NCI-H1105 (cell line): Measurements from ENCODE around the gene CACNA2D3.
"Not testable (repeated sequence)": the region's sequence is repeated elsewhere in the genome, so short reads cannot be mapped to it uniquely, and the experiment has no call there.

Experiments used
- DNase-seq: peaks from one replicate; lab custom pipeline; 2025; lab: John Stamatoyannopoulos, UW

The CACNA2D3 gene

GRCh38 chr3:54464554-54464953 is 342.2 kb downstream of the CACNA2D3 start:
- DNase-seq, result not testable (repeated sequence)

DNA sequence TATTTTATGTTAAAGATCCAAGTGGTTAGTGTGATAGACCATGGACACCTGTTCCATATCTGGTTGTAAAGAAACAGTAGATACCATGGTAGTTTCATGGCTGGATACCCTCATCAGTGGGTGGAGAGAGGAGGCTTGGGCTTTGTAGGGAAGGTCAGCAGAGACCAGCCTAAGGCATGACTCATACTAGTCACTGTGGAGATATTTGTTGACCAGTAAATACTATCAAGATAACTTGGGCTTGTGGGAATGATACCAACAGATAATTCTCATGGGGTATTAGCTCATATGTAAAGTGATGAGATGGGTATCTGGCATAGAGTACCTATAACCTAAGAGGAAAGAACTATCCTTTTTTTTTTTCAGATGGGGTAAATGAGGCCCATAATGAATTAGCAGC is 354.5 kb downstream of the CACNA2D3 start:
- DNase-seq, result no peak

- no peak for DNase-seq
Observed at GRCh38 chr3:54481606-54482365, 359.4 kb downstream of the CACNA2D3 start.

GRCh38 chr3:54484334-54484733 is 362.0 kb downstream of the CACNA2D3 start:
- DNase-seq, result no peak

DNA sequence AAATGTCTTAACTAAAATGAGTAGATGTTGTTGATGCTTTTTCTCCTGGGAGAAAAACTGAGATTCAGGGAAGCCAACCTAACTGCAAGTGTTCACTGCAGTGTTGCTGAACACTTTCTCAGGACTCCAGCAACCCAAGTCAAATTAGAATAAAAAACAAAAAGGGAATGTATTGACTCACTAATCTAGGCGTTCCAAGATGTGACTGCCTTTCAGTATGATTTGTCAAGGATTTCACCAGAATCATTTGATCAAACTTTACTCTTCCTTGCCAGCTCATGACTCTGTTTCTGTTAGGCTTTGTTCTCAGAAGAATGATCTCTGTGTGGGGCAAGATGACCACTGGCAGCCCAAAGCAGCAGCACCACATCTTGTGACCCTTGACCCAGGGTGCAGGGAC is 364.0 kb downstream of the CACNA2D3 start:
- DNase-seq, result no peak

GRCh38 chr3:54488297-54488696 is 365.9 kb downstream of the CACNA2D3 start:
- DNase-seq, result no peak

DNA sequence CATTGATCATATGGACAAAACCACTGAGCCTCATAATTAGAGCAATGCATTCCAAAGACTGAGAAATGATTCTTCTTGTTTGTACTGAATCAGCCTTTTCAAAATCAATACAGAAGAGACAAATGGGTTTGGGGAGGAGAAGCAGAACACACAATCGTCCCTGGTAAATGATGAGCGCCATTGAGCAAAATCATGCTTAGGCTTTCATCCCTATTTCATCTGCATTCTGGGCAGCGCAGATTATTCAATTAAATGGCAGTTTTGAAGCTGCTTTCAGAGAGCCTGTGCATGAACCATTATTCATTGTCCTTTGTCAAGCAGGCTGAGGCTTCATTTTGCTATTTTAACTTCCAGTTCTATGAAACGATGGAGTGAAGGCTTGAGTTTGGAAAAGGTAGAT is 371.9 kb downstream of the CACNA2D3 start:
- DNase-seq, result no peak

- DNase-seq, result no peak
Observed at GRCh38 chr3:54506603-54507002, 384.3 kb downstream of the CACNA2D3 start.

- no peak for DNase-seq
Observed at GRCh38 chr3:54507876-54508460, 385.6 kb downstream of the CACNA2D3 start.

DNA sequence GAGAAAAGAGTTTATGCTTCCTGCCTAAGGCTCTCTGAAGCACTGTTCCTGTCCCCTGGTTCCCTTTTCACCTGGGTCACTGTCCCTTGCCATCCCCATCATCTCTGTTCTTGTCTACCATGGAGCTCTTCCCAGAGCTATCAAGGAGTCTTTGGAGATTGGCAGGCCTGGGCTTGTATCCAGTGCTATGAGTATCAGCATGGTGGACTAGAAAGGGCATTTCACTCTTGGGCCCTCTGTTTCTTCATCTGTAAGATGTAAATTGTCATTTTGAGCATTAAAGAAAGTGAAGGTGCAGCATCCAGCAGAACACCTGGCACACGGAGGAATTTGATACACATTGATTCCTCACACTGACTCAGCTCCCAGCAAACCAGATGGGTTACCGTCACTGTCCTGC is 388.2 kb downstream of the CACNA2D3 start:
- DNase-seq, result no peak

DNA sequence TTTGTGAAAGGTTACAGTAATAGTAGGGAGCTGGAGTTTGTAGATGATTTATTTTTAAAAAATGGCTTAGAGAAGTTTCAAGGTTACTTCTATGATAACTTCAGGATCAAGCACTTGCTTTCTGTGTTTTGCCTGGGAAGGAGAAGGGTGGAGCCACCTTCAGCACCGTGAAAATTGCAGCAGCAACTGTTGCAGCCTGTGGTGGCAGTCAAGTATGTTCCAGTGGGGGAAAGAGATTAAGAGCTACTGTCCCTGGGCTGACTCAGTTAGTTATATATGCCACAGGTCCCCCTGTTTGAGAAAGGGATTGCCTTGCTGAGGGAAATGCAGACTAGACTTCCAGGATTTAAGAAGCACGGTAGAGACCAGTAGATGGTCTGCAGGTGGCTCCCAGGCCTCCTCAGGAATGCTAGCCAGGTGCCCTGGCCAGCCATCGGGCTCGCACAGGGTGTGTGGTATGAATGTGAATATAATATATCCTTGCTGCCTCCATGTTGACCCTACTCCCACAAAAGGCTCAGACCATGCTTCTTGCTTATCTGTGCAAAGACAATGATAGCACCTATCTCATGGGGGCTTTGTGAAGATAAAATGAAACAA is 389.5 kb downstream of the CACNA2D3 start:
- no peak for DNase-seq

GRCh38 chr3:54514006-54514405 is 391.7 kb downstream of the CACNA2D3 start:
- no peak for DNase-seq

- DNase-seq, result no peak
Observed at GRCh38 chr3:54514416-54514815, 392.1 kb downstream of the CACNA2D3 start.

GRCh38 chr3:54515441-54516213 is 393.3 kb downstream of the CACNA2D3 start:
- no peak for DNase-seq

- DNase-seq, result no peak
Observed at GRCh38 chr3:54517424-54517823, 395.1 kb downstream of the CACNA2D3 start.

- DNase-seq, result no peak
Observed at GRCh38 chr3:54518011-54518675, 395.8 kb downstream of the CACNA2D3 start.

GRCh38 chr3:54519493-54519892 is 397.1 kb downstream of the CACNA2D3 start:
- DNase-seq, result no peak

DNA sequence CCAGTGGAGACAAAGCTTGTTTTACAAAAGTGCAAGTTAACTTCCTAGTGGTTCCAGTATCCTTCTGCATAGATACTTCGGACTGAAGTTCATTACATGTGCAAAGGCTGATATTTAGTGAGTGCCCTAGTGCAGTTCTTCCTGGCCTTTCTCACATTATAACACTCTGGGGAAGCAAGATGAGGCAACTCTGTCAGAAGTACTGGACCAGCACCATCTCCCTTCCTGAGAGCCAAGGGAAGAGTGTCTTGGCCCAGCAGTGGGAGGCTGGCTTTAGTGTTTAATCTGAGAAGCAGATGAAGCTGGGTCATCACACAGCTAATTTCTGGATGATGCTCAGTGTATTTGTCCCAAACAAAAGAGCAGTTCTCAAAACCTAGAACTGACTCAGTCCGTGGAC is 397.7 kb downstream of the CACNA2D3 start:
- no peak for DNase-seq

- DNase-seq, result no peak
Observed at GRCh38 chr3:54527521-54527920, 405.2 kb downstream of the CACNA2D3 start.

GRCh38 chr3:54527953-54528352 is 405.6 kb downstream of the CACNA2D3 start:
- no peak for DNase-seq

GRCh38 chr3:54528668-54529067 is 406.3 kb downstream of the CACNA2D3 start:
- DNase-seq, result no peak

DNA sequence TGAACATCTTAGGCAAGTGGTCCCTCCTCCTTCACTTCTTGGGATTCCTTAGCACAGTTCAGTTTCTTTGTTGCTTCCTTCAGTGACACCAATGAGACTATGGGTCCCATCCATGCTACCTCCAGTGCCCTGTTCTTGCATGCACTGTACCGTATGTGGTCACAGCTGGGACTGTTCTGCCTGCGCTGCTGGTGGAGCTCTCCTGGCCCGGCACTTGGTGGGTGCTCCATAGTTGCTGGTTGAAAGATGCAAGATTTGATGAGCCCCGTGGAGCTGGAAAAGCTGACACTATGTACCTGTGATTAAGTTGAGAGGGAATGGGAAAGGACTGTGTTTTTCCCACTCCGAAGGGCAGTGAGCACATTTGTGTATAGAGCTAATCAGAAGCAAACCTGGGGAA is 407.7 kb downstream of the CACNA2D3 start:
- no peak for DNase-seq
